Activated T-cell treated with anti-CD3 and anti-CD28 coated beads, Interleukin-2, amount 50 U/mL, for 48 hours (primary cell): ENCODE measurements around the gene MLH3.

Experiments used
- DNase-seq, 2 experiments: peaks; one replicate each; pipeline ENCODE4 v3.0.0-alpha.2; 2020

Gene MLH3

GRCh38 chr14:74981833-74982232 is 69.4 kb downstream of the MLH3 start:
- DNase-seq = no peak

- no peak for DNase-seq
These were observed 69.8 kb downstream of the MLH3 start for GRCh38 chr14:74981462-74981782.

- DNase-seq = no peak
These were observed 70.4 kb downstream of the MLH3 start for GRCh38 chr14:74980731-74981461.

- DNase-seq = no peak
These were observed 70.9 kb downstream of the MLH3 start for GRCh38 chr14:74980398-74980730.

GRCh38 chr14:74979442-74980397 is 71.5 kb downstream of the MLH3 start:
- DNase-seq = no peak

- DNase-seq = no peak
These were observed 72.2 kb downstream of the MLH3 start for GRCh38 chr14:74979029-74979428.

GRCh38 chr14:74978416-74978947 is 72.8 kb downstream of the MLH3 start:
- DNase-seq = no peak

- no peak for DNase-seq
These were observed 73.3 kb downstream of the MLH3 start for GRCh38 chr14:74977901-74978385.

- DNase-seq = no peak
These were observed 73.9 kb downstream of the MLH3 start for GRCh38 chr14:74977164-74977900.

- DNase-seq = no peak
These were observed 74.8 kb downstream of the MLH3 start for GRCh38 chr14:74976264-74977113.

GRCh38 chr14:74975059-74975810 is 76.0 kb downstream of the MLH3 start:
- DNase-seq = no peak

GRCh38 chr14:74974364-74975058 is 76.8 kb downstream of the MLH3 start:
- DNase-seq = no peak

GRCh38 chr14:74973905-74974363 is 77.3 kb downstream of the MLH3 start:
- DNase-seq = no peak

- DNase-seq = peak; percentile 48 to 62
These were observed 78.1 kb downstream of the MLH3 start for GRCh38 chr14:74973003-74973653.

- no peak for DNase-seq
These were observed 82.5 kb downstream of the MLH3 start for GRCh38 chr14:74968811-74969210.

- no peak for DNase-seq
These were observed 85.6 kb downstream of the MLH3 start for GRCh38 chr14:74965486-74966153.

- no peak for DNase-seq
These were observed 86.3 kb downstream of the MLH3 start for GRCh38 chr14:74964787-74965485.
